ENCODE results near the gene NRXN3. TPM values are rescaled to one million over a fixed set of nuclear protein-coding genes. Genes with fewer than 3 reads are reported as not detected.

NRXN3 gene
- total and polyA plus RNA-seq, 4 donors = 0.07 to 1.2 (median 0.23) TPM

- TF ChIP-seq ZBTB33 (IDR thresholded peaks at IDR 0.05) = no peak
- no peak for TF ChIP-seq RAD21 (IDR thresholded peaks at IDR 0.05)
- no peak for TF ChIP-seq HNF4A (conservative IDR thresholded peaks at IDR 0.05)
- no peak for TF ChIP-seq MAX (IDR thresholded peaks at IDR 0.05)
- no peak for TF ChIP-seq JUND (IDR thresholded peaks at IDR 0.05)
- no peak for TF ChIP-seq GABPA (IDR thresholded peaks at IDR 0.05 in 1 of 2, conservative IDR thresholded peaks at IDR 0.05 in 1 of 2)
- TF ChIP-seq TAF1 (conservative IDR thresholded peaks at IDR 0.05) = no peak
- TF ChIP-seq NR2F2 (IDR thresholded peaks at IDR 0.05) = no peak
- no peak for TF ChIP-seq RXRA (IDR thresholded peaks at IDR 0.05)
- TF ChIP-seq FOXA1 (IDR thresholded peaks at IDR 0.05) = no peak
- no peak for TF ChIP-seq HNF4G (IDR thresholded peaks at IDR 0.05)
- TF ChIP-seq YY1 (IDR thresholded peaks at IDR 0.05) = no peak
- no peak for TF ChIP-seq REST (IDR thresholded peaks at IDR 0.05)
- no peak for TF ChIP-seq ATF3 (IDR thresholded peaks at IDR 0.05)
- TF ChIP-seq SP1 (IDR thresholded peaks at IDR 0.05) = no peak
- H3K27ac ChIP-seq (ENCODE audit: low read depth in 1 of 2, low read length in 2 of 2) = no peak overlapping the region
- no peaks in the 10 kb centered on the region for H3K27me3 ChIP-seq (ENCODE audit: control insufficient read depth in 4 of 4, insufficient read depth in 4 of 4, low read length in 3 of 4)
- H3K4me3 ChIP-seq (ENCODE audit: low read depth in 1 of 3, low read length in 3 of 3) = no peak overlapping the region
- 72% methylated on average over 6 of the region's 6 CpGs for WGBS
- H3K36me3 ChIP-seq (ENCODE audit: control insufficient read depth in 4 of 4, insufficient read depth in 3 of 4, low read depth in 1 of 4, low read length in 3 of 4) = no peaks in the 10 kb centered on the region
- no peak for DNase-seq (ENCODE audit: low spot score)
- H3K4me1 ChIP-seq (ENCODE audit: control insufficient read depth in 4 of 4, insufficient read depth in 4 of 4, low read length in 3 of 4) = no peaks in the 10 kb centered on the region
- H3K9ac ChIP-seq (ENCODE audit: low read depth in 1 of 2, low read length in 2 of 2) = no peak overlapping the region
- no peaks in the 10 kb centered on the region for H3K9me3 ChIP-seq (ENCODE audit: control insufficient read depth in 4 of 4, low read length in 3 of 4)
Observed at GRCh38 chr14:79475887-79476532, 1305.8 kb downstream of the NRXN3 start.

- Histone ChIP-seq H3K27ac (ENCODE audit: low read depth in 1 of 2, low read length in 2 of 2) (no peak overlapping the region), H3K4me3 (ENCODE audit: low read depth in 1 of 3, low read length in 3 of 3) (no peak overlapping the region), H3K27me3 (ENCODE audit: control insufficient read depth in 4 of 4, insufficient read depth in 4 of 4, low read length in 3 of 4) (no peaks in the 10 kb centered on the region), H3K9ac (ENCODE audit: low read depth in 1 of 2, low read length in 2 of 2) (no peak overlapping the region), H3K9me3 (ENCODE audit: control insufficient read depth in 4 of 4, low read length in 3 of 4) (peaks cover 0 to 4% (median 0%) of the 10 kb centered on the region in 4 donors), H3K4me1 (ENCODE audit: control insufficient read depth in 4 of 4, insufficient read depth in 4 of 4, low read length in 3 of 4) (no peaks in the 10 kb centered on the region), H3K36me3 (ENCODE audit: control insufficient read depth in 4 of 4, insufficient read depth in 3 of 4, low read depth in 1 of 4, low read length in 3 of 4) (no peaks in the 10 kb centered on the region)
- DNase-seq (ENCODE audit: low spot score) = no peak
- 85% methylated on average over 2 of the region's 2 CpGs for WGBS
- TF ChIP-seq HNF4A (conservative IDR thresholded peaks at IDR 0.05) (no peak), NR2F2 (IDR thresholded peaks at IDR 0.05) (no peak), SP1 (IDR thresholded peaks at IDR 0.05) (no peak), HNF4G (IDR thresholded peaks at IDR 0.05) (no peak), EGR1 (IDR thresholded peaks at IDR 0.05; ENCODE audit: low read depth in 2 of 2) (no peak), ATF3 (IDR thresholded peaks at IDR 0.05) (no peak), ZBTB33 (IDR thresholded peaks at IDR 0.05) (no peak), CTCF (IDR thresholded peaks at IDR 0.05; ENCODE audit: low read depth, low read length, missing input control) (no peak), RAD21 (IDR thresholded peaks at IDR 0.05) (no peak), FOXA2 (IDR thresholded peaks at IDR 0.05) (no peak), RXRA (IDR thresholded peaks at IDR 0.05) (no peak), GABPA (IDR thresholded peaks at IDR 0.05 in 1 of 2, conservative IDR thresholded peaks at IDR 0.05 in 1 of 2) (no peak), MAX (IDR thresholded peaks at IDR 0.05) (no peak), YY1 (IDR thresholded peaks at IDR 0.05) (no peak)
Observed at GRCh38 chr14:79476552-79476951, 1306.4 kb downstream of the NRXN3 start.
